ENCODE measurements around the gene MKNK2.
"Not testable (repeated sequence)": the region's sequence is repeated elsewhere in the genome, so short reads cannot be mapped to it uniquely, and the experiment has no call there.

The MKNK2 gene

GRCh38 chr19:2050991-2051772 is at the start of gene MKNK2:
MKNK2 (minus strand) TSS chr19:2051244; CDS start chr19:2050851, 393 bp downstream.
- DNase-seq (ENCODE audit: low read depth), result peak; percentile 89

DNA sequence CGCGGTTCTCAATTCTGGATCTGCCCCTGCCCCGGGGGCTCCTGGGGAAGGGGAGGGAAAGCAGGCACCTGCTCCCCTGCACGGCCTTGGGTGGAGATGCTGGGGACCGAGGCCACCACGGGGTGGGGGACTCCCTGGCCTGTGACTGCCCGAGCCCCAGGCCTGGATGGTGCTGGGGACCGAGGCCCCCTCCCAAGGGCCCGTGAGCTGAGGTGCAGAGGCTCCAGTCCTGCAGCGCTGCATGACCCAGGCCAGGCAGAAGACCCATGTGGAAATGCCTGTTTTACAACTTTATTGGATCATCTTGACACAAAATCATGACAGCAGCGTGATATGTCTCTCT is 49.6 kb upstream of the MKNK2 start:
- DNase-seq (ENCODE audit: low read depth), result no peak

DNA sequence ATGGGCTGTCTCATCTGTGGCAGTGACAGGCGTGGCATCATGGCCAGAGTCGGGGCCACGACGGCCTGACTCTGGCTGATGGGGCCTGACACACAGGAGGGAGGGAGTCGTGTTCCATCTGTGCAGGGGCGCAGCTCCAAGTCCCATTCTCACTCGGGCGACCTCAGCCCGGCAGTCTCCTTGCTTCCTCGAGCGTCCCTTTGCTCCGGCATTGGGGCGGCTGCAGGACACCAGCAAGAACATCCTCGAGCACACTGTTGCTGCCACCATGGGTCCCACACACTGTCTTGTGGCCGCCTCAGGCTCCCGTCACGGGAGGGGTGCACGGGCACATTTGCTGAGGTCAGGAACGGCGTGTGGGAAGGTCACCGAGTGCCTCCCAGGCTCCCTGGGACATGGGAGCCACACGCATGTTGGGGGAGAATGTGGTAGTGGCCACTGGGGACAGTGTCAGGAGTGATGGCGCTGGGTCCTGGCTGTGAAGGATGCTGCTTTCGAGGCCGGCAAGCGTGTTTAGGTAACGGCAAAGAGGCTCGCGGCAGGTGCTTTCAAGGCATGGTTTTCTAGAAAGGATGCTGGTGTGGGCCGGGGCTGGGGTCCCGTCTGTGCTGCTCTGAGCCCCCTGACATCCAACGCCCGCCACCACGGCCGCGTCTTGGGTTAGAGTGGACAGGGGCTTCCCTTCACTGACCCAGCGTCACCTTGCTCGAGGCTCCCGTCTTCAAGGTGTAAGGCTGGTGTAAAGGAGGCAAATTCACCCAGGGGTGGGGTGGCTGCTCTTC is 49.1 kb upstream of the MKNK2 start:
- no peak for DNase-seq (ENCODE audit: low read depth)

- DNase-seq (ENCODE audit: low read depth), result no peak
Measured at GRCh38 chr19:2099054-2099501, 48.0 kb upstream of the MKNK2 start.

DNA sequence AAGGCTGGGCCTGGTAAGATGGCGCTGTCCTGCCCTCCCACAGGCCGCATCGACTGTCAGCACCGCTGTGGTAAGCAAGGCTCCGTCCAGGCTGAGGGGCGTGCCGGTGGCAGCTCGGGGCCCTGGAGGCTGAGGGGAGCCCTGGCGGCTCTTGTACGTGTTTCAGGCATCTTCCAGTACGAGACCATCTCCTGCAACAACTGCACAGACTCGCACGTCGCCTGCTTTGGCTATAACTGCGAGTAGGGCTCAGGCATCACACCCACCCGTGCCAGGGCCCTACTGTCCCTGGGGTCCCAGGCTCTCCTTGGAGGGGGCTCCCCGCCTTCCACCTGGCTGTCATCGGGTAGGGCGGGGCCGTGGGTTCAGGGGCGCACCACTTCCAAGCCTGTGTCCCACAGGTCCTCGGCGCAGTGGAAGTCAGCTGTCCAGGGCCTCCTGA is 46.9 kb upstream of the MKNK2 start:
- DNase-seq (ENCODE audit: low read depth), result no peak

DNA sequence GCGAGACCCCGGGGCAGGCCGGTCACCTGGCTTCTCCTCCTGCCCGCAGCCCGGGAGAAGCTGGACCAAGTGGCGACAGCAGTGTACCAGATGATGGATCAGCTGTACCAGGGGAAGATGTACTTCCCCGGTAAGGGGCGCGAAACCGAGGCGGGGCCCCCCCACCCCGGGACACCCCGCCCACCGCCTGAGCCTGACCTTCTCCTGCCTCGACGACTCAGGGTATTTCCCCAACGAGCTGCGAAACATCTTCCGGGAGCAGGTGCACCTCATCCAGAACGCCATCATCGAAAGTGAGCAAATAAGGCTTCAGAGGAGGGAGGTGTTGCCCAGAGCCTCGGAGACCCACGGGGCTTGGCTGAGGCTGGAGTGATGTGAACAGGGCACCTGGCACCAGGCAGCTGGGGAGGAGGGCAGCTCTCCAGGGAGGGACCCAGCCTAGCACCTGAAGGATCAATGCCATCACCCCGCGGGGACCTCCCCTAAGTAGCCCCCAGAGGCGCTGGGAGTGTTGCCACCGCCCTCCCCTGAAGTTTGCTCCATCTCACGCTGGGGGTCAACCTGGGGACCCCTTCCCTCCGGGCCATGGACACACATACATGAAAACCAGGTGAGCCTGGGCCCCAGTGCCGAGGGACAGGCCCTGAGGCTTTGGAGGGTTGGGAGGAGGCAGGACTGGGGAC is 46.3 kb upstream of the MKNK2 start:
- DNase-seq (ENCODE audit: low read depth), result no peak

- peak; percentile 100 for DNase-seq (ENCODE audit: low read depth)
Measured at GRCh38 chr19:2096480-2097202, 45.6 kb upstream of the MKNK2 start, which contains the start of gene IZUMO4. IZUMO4 (plus strand) TSS chr19:2096915; CDS start chr19:2096946, 31 bp downstream.

DNA sequence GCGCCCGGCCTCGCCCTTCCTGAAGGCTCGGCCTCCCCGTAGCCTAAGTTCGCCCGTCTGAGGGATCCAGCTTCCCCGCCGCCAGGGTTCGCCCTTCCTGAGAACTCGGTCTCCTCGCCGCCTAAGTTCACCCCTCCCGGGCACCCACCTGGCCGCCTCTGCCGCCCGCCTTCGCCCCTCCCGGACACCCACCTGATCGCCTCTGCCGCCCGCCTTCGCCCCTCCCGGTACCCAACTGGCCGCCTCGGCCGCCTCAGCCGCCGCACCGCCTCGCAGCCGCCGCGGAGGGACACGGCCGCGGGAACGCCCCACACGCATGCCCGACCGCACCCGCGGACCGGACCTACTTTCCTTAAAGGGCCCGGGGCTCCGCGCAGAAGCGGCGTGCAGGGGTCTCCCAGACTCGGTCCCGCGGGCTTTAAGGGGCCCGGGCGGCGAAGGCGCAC is 45.0 kb upstream of the MKNK2 start, which contains the start of gene MOB3A:
Gene MOB3A (minus strand): TSS at position 293 of the 446 bp plus-strand sequence. CDS start 17,766 bp downstream, outside the sequence.
- DNase-seq (ENCODE audit: low read depth), result no peak

DNA sequence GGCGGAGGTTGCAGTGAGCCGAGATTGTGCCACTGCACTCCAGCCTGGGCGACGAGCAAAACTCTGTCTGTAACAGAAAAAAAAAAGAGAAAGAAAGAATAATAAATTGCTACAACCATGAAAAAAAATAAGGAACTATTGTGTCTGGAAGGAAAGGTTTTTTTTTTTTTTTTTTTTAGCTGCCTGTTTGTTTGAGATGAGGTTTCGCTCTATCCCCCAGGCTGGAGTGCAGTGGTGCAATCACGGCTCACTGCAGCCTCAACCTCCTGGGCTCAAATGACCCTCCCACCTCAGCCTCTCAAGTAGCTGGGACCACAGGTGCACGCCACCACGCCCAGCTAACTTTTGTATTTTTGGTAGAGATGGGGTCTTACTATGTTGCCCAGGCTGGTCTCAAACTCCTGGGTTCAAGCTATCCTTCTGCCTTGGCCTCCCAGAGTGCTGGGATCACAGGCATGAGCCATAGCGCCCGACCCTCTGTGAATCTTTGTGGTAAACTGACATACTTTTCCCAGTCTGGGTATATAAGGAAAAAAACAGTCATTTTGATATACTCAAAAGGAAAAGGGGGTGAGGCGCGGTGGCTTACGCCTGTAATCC is 41.0 kb upstream of the MKNK2 start:
- not testable (repeated sequence) for DNase-seq (ENCODE audit: low read depth)

GRCh38 chr19:2089727-2090053 is 38.6 kb upstream of the MKNK2 start:
- no peak for DNase-seq (ENCODE audit: low read depth)

- no peak for DNase-seq (ENCODE audit: low read depth)
Measured at GRCh38 chr19:2089001-2089711, 38.1 kb upstream of the MKNK2 start.

GRCh38 chr19:2087621-2088100 is 36.6 kb upstream of the MKNK2 start:
- no peak for DNase-seq (ENCODE audit: low read depth)

DNA sequence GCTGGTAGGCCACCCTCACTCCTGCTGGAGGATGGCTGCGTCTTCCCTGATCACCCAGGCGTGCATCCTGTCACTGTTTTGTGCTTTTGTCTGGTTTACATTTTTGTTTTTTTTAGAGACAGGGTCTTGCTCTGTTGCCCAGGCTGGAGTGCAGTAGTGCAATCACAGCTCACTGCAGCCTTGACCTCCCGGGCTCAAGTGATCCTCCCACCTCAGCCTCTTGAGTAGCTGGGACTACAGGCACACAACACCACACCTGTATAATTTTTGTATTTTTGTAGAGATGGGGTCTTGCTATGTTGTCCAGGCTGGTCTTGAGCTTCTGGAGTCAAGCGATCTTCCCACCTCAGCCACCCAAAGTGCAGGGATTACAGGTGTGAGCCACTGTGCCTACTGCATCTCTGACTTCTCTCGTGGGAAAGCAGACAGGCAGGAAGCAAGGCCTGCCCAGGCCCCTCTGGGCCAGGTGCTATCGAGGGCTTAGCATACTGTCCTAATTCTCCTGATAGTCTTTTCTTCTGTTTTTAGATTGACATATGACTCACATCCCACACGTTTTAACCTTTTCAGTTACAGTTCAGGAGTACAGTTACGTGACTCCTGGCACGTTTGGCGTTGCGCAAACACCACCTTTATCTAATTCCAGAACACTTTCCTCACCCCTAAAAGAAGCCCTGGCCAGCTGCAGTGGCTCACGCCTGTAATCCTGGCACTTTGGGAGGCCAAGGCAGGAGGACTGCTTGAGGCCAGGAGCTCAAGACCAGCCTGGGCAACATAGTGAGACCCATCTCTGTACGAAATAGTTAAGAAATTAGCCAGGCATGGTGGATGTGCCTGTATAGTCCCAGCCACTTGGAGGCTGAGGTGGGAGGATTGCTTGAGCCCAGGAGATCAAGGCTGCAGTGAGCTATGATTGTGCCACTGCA is 35.9 kb upstream of the MKNK2 start:
- DNase-seq (ENCODE audit: low read depth), result not testable (repeated sequence)

GRCh38 chr19:2084993-2085720 is 34.1 kb upstream of the MKNK2 start:
- peak; percentile 90 for DNase-seq (ENCODE audit: low read depth)

DNA sequence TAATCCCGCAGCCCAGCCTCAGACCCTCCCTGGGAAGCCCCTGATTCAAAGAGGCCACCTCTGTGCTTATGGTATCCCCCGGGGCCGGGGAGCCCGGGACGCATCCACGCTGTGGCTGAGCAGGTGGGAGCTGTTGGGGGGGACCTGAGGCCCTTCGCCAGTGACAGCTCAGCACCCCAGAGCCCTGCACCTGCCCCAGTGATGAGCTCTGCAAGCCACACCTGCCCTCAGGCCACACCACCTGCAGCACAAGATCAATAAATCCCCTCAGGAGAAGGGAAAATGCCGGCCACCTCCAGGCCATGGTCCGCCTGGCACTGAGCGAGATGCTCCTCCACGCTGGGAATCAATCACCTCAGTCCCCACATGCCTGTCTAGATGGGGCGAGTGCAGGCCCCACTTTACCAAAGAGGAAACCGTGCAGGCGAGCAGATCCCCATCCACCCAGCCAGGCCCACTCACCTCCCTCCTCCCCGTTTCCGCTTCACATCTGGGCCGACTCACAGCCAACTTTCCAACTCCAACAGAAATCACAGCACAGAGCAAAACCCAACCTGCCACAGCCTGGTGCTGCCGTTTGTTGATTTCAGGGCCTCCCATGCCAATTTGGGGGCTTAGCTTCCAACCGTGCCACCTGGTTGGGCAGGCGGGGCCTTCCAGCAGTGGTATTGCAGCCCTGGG is 32.3 kb upstream of the MKNK2 start:
- peak; percentile 54 for DNase-seq (ENCODE audit: low read depth)

DNA sequence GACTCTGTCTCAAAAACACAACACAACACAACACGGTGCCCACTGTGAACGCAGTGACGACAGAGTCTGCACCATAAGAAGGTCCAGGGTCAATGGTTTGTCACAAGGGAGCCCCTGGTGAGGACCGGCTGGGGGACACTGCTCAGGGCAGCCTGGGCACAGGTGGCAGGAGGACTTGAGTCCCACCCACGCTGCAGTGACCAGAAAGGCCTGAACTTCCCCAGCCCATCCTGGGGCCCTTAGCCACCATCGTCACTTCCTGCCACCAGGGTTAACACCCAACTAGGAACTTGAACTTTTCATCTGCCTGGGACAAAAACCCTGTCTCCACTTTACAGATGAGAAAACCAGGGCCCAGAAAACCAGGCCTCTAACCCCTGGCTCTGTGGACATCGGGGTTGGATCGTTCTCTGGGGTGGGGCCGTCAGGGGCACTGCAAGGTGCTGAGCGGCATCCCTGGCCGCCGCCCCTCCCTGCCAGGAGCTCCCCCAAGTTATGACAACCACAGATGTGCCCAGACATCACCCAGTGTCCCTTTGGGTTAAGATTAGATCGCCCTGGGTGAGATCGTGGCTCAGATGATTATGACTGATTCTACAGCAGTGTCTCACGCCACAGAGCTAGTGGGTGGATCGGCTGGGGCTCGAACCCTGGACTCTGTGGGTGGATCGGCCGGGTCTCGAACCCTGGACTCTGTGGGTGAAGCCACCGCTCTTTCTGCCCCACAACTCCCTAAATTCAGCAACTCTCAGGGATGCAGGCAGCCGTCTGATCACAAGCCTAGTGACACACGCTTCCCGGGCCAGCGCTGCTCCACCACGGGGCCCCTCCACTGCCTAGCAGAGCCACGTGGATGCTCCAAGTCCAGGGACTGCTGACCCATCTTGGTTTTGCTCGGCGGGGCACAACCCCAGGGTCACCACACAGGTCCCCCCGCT is 31.1 kb upstream of the MKNK2 start:
- no peak for DNase-seq (ENCODE audit: low read depth)

Data from activated T-cell treated with anti-CD3 and anti-CD28 coated beads for 24 hours (primary cell).